Measurements from ENCODE around the gene SCD.
A peak's percentile ranks its signal among the peaks of the same experiment; 100 is the strongest.
"Not testable (repeated sequence)": the region's sequence is repeated elsewhere in the genome, so short reads cannot be mapped to it uniquely, and the experiment has no call there.

Gene SCD

DNA sequence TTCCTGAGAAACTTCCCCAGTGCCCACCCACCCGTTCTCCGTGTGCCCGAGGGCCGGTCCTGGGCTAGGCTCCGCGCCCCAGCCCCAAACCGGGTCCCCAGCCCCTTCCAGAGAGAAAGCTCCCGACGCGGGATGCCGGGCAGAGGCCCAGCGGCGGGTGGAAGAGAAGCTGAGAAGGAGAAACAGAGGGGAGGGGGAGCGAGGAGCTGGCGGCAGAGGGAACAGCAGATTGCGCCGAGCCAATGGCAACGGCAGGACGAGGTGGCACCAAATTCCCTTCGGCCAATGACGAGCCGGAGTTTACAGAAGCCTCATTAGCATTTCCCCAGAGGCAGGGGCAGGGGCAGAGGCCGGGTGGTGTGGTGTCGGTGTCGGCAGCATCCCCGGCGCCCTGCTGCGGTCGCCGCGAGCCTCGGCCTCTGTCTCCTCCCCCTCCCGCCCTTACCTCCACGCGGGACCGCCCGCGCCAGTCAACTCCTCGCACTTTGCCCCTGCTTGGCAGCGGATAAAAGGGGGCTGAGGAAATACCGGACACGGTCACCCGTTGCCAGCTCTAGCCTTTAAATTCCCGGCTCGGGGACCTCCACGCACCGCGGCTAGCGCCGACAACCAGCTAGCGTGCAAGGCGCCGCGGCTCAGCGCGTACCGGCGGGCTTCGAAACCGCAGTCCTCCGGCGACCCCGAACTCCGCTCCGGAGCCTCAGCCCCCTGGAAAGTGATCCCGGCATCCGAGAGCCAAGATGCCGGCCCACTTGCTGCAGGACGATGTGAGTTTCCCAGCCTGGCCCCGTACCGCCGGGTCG, at the start of gene SCD:
Gene SCD, plus strand, starts transcription at position 469 of the 803 bp plus-strand sequence. Its CDS starts 272 bp downstream, at position 741.
- DNase-seq: peak; percentile 97

DNA sequence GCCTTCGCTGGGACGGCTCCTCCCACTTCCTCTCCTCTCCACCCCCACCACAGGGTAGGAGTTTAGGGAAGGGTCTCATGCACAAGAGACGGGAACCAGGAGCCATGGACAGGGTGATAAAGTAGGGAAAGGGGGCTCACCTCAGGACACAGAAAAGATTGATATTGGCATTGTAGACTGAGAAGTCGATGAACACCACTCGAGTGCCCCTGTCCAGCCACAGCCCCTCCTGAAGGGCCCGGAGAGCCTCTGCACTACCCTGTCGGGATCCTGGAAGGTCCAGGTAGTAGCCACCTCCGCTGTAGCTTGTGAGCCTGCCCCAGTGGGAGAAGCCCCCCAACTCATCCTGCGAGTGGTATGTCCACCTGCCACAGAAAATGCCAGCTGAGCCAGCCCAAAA, 49.8 kb upstream of the SCD start:
- no peak for DNase-seq

DNA sequence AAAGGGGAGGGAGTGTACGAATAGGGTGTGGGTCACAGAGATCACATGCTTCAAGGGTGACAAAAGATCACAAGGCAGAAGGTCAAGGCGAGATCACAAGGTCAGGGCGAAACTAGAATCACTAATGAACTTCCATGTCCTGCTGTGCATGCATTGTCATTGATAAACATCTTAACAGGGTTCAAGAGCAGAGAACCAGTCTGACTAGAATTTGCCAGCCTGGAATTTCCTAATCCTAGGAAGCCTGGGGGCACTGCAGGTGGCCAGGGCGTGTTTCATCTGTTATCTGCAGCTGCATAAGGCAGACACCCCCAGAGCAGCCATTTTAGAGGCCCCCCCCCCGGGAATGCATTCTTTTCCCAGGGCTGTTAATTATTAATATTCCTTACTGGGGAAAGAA, 45.9 kb upstream of the SCD start:
- not testable (repeated sequence) for DNase-seq

DNA sequence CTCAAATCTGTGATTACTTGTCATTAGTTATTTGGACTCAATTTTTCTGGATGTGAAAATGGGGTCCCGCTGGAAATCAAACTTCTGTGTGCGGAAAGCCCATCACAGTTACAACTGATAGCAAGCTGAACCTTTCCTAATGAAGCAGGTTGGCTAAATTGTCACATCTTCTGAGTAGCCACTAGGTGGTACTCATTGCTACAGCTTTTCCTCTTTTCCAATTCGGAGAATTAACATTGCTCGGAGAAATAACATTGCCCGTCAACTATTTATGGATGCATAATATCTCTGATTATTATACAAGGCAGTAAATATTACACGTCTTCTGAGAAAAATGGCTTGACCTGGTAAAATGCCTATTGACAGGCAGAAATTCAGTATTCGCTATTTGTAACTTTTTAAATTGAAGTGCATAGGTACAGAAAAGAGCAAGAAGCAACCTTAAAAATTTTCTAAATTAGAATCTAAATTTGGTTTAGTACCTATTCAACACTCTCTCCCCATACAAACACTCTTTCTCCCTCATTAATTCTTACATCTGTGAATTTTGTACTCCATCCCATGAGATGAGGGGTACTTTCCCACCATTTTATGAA, 43.2 kb upstream of the SCD start:
- DNase-seq: no peak

DNA sequence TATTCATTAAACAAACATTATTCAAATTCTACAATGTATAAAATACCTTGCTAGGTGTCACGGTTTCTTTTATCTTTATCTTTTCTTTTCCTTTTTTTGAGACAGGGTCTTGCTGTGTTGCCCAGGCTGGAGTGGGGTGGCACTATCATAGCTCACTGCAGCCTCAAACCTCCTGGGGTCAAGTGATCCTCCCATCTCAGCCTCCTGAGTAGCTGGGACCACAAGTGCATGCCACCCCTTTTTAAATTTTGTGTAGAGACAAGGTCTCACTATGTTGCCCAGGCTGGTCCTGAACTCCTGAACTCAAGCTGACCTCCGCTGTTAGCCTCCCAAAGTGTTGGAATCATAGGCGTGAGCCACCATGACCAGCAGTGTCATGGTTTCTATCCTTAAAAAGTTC, 42.6 kb upstream of the SCD start:
- no peak for DNase-seq

DNA sequence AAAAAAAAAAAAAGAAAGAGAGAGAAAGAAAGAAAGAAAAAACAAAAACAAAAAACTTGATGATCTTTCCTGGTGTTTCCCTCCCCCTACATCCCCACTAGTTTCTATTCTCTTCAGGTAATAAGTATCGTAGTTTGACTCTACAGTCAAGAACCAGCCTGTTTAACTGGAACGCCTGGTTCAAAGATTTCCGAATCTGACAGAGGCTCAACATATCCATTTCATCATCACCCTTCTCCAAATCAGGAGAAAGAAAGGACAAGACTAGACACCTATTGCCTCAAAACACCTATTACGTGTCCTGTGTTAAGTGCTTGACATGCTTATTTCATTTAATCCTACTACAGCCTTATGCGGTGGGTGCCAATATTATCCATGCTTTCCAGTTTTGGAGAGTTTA, 40.2 kb upstream of the SCD start:
- DNase-seq: no peak

DNA sequence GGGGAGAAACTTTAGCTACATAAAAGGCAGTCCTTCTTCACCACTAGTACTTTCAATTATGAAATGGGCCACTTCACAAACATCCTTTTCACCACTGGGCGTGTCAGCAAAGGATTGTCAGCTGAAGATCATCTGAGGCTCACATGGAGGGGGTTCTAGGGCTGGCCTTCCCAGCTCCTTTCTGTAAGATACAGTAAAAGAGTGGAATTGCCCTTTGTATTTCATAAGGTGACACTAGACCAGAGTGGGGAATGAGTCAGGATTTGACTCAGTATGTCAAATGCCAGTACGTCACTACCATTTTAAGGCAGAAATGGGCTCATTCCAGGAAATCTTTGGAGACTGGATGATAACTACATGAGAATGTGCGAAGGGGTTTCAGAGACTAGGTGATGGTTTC, 39.3 kb upstream of the SCD start:
- DNase-seq: no peak

DNA sequence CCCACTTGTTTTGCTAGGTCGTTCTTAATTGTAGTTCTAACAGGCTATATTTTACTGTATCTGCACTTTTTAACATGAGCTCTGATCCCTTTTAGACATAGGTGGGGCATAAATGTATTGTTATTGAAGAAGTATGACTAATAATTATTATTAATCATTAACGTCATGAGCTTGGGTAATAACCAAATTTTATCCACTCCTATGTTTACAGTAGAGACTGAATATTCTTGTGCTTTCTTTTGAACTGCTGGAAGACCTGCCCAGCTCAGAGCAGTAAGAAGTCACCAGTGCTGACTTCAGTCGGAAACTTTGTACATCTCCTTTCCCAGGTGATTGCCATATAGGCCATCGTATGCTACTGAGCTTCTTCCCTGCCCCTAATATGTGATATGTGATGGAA, 35.7 kb upstream of the SCD start:
- no peak for DNase-seq

DNA sequence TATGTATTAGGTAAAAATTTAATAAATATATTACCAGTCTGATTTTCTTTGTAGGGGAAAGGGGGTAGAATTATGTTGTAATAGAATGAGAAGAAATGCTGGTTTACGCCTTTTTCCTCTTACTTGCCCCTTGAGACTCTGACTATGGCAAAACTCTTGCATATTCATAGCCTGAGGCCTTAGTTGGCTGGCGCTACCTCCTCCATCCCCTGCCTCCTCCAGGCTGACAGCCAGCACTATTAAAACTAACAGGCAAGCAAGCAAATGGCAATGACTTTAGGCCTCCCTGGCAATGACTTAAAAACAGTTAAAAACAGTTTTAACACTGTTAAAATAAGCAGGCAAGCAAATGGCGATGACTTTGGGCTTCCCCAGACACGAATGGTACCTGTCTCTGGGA, 31.4 kb upstream of the SCD start:
- DNase-seq: no peak

DNA sequence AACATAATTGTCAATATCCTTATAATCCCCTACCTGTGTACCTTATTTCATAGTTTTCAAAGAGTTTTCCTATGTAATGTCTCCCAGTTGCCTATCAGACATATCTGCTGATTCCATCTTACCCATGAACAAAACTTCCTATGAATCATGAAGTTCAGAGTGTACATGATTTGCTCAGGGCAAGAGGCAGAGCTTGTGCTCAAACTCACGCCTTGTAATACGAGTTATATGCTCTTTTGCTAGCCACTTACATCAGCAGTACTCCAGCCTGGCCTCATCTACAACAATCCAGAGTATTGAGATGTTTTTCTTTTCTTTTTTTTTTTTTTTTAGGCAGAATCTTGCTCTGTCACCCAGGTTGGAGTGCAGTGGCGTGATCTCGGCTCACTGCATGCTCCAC, 28.8 kb upstream of the SCD start:
- no peak for DNase-seq

DNA sequence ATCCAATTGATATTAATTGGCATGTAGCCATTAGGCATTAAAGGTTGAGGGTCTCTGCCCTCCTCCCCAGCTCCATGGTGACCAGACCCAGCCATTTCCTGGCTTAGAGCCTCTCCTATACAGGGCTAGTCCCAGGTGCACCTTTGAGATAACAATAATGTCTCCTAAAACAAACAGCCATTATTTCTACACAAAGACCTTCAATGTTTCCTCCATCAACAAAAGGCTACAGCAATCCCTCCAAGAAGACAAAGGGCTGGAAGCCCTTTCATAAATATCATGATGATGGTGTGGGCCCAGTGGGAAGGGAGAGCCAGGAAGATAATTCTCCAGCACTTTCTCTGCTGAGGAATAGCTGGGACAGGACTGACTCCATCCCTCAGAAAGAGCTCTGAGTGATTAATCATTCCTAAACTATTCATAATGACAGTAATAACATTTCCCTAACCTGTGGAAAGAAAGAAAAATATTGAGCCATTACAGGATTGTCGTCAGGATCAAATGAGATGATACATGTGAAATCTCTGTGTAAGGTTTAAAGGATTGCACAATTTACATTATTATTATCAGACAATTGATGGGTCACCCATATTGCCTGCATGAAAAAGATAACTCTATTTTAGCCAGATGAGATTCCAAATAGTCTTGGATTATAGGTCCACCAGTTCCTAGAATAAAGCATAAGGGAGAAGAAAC, 27.2 kb upstream of the SCD start:
- no peak for DNase-seq

DNA sequence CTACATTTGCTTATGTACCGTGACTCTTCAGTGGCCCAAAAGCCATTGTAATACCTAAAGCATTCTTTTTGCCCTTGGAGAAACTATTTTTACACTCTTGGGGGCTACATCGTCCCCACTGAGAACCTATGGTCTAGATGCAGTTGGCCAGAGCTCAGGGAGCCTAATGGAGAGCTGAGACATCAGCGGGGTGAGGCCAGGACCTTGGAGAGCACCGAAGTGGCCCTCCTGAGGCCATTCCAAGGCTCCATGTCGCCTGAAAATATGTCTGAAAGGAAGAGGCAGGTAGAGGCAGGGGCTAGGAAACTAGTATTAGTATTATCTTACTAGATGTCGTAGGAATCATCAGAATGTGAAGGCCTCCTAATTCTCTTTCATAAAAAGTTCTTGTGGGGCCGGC, 21.9 kb upstream of the SCD start:
- no peak for DNase-seq

DNA sequence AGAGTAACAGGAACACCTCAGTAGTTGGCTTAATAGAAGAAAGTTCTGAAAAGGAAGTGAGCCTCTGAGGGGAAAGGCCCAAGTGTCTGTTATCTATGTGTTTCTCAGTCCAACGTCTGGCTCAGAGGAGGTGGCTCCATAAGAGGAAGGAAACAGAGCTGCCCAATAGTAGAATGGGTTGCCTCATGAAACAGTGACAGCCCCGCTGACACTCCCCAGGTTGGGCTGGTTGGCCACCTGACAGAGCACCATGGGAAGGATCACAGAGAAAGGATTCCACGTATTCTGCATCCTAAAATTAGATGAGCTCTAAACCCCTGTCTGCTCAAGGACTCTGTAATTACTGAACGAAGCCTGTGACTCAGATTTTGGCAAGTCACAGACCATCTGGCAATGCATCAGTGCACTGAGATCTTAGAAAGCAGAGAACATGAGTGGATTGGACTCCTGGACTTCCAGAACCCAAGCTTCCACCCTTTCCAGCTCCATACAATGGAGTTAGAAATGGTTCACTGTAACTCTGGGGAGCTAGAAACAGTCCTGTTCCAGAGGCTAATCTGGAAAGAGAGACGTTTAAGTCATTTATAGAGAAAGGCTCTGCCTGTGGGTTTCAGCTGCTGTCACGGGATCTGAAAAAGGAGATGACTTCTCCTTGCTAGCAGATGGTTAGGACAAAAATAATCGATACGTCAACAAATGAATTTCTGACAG, 19.9 kb upstream of the SCD start:
- no peak for DNase-seq

DNA sequence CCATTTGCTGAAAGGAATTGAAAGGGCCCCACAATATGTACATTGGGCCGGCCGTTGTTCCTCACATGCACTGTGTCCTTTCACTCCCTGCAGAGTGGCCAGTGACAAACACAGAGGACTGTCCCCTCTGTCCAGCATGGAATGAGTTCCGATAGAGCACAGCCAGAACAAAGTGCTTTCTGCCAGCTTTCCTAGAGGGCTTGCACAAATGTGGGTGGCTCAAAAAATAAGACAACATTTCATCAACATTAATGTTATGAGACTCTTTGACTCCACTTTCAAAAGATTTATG, 19.4 kb upstream of the SCD start:
- DNase-seq: no peak

DNA sequence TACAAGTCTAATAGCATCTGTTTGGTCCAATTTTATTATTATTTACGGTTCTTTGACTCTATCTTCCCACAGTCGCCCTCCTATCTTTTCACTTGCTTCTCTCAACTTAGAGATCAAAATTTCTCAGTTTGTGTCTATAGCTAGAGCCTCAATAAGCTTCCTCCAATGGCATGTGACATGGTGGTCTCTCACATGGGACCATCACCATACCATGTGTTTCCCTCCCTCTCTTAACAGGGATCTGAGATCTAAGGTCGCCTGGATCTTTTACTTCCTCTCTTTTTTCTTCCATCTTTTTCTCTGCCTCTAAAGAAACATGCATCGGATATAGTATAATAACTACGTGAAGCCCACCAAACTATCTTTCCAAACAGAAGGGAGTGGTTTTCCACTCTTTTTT, 18.8 kb upstream of the SCD start:
- DNase-seq: no peak

DNA sequence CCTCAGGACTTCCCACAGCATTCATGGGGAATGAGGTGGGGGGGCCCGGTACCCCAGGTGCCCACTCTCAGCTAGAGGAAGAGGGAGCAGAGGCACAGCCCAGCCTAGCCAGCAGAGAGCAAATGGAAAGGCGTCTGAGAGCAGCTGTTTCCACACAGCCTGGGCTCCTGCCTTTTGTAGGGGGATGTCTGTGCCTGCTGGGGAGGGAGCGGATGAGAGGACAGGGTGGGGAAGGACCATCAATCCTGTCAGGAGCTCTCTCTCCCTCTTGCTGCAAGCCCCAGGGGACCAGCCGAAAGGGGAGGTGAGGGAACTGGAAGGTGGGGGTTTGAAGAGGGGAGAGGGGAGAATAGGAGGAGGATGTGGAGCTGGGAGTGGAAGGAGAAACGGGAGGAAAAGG, 17.0 kb upstream of the SCD start, which contains the start of gene PKD2L1:
Gene PKD2L1, minus strand, starts transcription at position 150 of the 400 bp plus-strand sequence. Its CDS starts 125 bp downstream, at position 25.
- no peak for DNase-seq

DNA sequence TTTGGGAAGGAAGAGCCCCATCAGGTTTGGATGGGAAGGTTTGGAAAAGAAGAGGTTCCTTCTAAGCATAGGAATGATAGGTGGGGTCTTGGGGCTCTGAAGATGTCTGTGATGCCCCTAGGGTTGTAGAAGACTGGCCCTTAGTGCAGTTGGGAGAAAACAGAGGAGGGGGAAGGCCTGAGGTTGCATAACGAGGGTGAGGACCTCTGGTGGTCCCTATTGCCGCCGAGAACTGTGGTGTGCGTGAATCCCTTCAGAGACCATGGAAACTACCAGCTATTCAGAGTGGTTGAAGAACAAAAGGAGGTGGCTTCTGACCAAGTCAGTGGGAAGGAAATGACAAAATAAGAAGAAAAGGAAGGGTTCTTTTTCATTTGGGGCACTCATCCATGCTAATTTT, 13.9 kb upstream of the SCD start:
- no peak for DNase-seq

DNA sequence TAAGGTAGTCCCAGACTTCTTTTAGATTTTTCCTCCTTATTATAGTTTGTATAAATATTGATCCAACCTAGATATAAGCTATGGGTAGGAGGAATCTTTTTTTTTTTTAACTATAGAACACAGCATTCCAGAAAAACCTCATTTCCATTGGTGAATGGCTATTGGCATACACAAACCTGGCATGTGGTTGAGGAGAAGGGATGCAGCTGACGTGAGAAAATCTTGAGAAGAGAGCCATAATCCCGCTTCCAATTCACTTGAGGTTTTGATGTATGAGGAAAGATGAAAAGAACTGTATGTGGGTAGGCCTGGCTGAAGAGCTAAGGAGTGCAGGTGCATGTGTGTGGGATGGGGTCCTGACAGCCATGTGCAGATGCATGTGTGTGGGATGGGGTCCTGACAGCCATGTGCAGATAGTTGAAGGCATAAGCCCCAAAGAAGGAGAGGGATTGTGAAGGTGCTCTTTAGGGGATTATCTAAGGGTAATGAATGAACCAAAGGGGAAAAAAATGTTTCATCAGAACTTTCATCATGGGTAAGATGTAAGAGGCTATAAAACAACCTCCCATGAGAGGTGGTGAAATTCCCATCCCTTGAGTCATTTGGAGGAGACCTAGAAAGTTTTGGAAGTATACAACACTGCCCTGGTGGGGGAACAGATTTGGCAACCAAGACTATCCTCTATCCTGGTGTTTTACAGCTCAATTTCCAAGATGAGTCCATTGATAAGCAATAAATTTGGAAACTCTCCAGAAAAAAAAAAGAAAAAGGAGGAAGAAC, 13.2 kb upstream of the SCD start:
- DNase-seq: peak; percentile 55

DNA sequence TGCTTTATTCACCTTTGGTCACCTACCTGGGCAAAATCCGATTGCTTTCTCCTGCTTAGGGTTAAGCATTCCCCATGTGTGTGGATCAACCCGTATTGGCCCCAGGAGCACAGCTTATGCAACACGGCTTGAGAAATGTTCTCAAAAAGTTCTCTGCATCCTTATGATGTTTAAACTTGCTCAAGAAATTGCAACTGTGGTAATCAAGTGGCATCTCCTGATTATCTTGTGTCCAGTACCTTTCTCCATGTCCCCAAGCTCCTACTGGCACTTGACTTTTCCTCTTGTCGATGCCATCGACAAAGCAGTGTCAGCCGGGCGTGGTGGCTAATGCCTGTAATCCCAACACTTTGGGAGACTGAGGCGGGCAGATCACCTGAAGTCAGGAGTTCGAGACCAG, 12.3 kb upstream of the SCD start:
- DNase-seq: no peak

DNA sequence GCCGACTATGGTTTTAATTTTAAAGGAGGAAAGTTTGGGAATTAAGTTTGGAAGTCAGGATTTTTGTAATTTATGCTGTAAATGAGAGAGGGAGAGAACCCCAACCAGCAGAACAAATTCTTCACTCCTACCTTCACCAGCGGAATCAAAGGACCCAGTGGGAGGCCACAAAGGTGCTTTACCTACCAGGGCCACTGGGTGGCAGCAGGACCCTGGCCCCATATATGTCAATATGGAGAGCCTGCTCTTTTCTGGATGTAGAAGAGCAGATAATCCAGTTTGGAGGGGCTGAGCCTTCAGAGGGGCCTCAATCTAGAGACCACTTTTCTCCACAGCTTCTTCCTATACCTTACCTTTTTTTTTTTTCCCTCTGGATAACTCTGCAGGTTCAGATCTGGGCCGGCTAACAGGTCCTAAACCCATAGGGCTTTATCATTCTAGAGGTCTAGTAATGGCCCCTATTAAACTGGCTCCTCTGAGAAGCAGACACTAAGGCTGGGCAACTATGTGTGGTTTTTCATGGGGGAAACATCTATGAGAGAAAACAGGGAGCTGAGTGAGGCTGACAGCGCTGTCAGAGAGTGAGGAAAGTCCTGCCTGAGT, 8.5 kb upstream of the SCD start:
- DNase-seq: peak; percentile 42

DNA sequence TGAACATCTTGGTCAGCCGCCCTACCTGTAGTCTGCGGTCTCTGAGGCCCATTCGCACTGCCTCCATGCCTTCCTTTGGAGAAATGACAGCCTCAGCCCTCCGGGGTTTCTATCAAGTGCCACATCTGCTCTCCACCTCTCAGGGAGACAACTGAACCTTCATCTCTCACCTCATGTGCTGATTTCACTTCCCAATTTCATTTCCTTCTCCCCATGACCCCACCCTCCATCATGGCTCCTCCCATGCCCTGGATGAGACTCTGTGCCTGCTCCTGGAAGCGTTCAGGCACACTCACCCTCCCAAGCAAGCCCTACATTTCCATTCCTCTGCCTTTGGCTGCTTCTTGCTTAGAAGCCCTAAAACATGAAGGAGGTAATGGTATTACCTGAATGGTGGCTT, 7.8 kb upstream of the SCD start:
- no peak for DNase-seq
